SK-N-SH (cell line): ENCODE data around the gene SPTAN1. TPM values are rescaled to one million over a fixed set of nuclear protein-coding genes. Genes with fewer than 3 reads are reported as not detected.

Experiments used
- CTCF ChIA-PET: fragments of 300-600, 350-600 bp; formaldehyde crosslinking; extraction: SDS; loops from one replicate; lab custom pipeline; 2021; lab: Yijun Ruan, JAX
- POLR2A ChIA-PET: fragments of 350-600 bp; sonication (Branson Sonifier 250); formaldehyde crosslinking; extraction: SDS; loops from one replicate; lab custom pipeline; 2020; ENCODE audit warnings: antibody characterized with exemption, inconsistent platforms; lab: Yijun Ruan, JAX
- DNase-seq: peaks from one replicate; pipeline ENCODE4 v3.0.0; 2012
- H2AFZ ChIP-seq: fragments of 200-600 bp; sonication (generic); 2 replicates; pipeline ENCODE4 v1.8.1; 2016; ENCODE audit warnings: antibody characterized with exemption, mild to moderate bottlenecking, low read depth
- H3F3A ChIP-seq: fragments of 200-600 bp; sonication (generic); replicated peaks from 2 replicates; pipeline ENCODE3; 2016; ENCODE audit warnings: antibody characterized with exemption, mild to moderate bottlenecking; ENCODE audit not compliant: insufficient read depth
- H3K27ac ChIP-seq, 2 experiments: fragments of 200-500 bp in 1 of 2; fragments of 200-600 bp in 1 of 2; sonication (Bioruptor generic) in 1 of 2; sonication (generic), shearing (Covaris generic) in 1 of 2; 2 replicates each; pipeline versions ENCODE4 v1.5.1 to v1.6.1; 2014 to 2016; ENCODE audit warnings: low read depth in 2 of 2, inconsistent platforms in 1 of 2, low read length in 1 of 2, mild to moderate bottlenecking in 1 of 2, mixed read lengths in 1 of 2
- H3K27me3 ChIP-seq: fragments of 200-600 bp; sonication (generic), shearing (Covaris generic); 2 replicates; pipeline ENCODE4 v1.6.1; 2016; ENCODE audit warnings: mixed run types; ENCODE audit not compliant: insufficient read depth
- H3K36me3 ChIP-seq, 2 experiments: fragments of 200-500 bp in 1 of 2; fragments of 200-600 bp in 1 of 2; sonication (Bioruptor generic) in 1 of 2; sonication (generic) in 1 of 2; replicated peaks in 1 of 2; 2 replicates each; pipeline versions ENCODE3 to v1.5.1; 2014 to 2016; ENCODE audit warnings: low read length in 1 of 2, mild to moderate bottlenecking in 1 of 2; ENCODE audit not compliant: insufficient read depth in 2 of 2, control insufficient read depth in 1 of 2
- H3K4me1 ChIP-seq, 2 experiments: fragments of 200-500 bp in 1 of 2; fragments of 200-600 bp in 1 of 2; sonication (Bioruptor generic) in 1 of 2; sonication (generic), shearing (Covaris generic) in 1 of 2; 2 replicates each; pipeline versions ENCODE4 v1.5.1 to v1.6.1; 2014 to 2016; ENCODE audit warnings: low read depth in 1 of 2, low read length in 1 of 2, mixed run types in 1 of 2; ENCODE audit not compliant: insufficient read depth in 2 of 2, control insufficient read depth in 1 of 2
- H3K4me2 ChIP-seq: fragments of 200-600 bp; sonication (generic), shearing (Covaris generic); 2 replicates; pipeline ENCODE4 v1.6.1; 2017; ENCODE audit warnings: mixed run types
- H3K4me3 ChIP-seq, 2 experiments: fragments of 200-500 bp in 1 of 2; fragments of 200-600 bp in 1 of 2; sonication (Bioruptor generic) in 1 of 2; sonication (generic), shearing (Covaris generic) in 1 of 2; 2 replicates each; pipeline versions ENCODE4 v1.5.1 to v1.8.1; 2014 to 2016; ENCODE audit warnings: low read depth in 2 of 2, inconsistent platforms in 1 of 2, low read length in 1 of 2, mild to moderate bottlenecking in 1 of 2, mixed read lengths in 1 of 2, moderate library complexity in 1 of 2
- H3K79me2 ChIP-seq: fragments of 200-600 bp; sonication (generic); 2 replicates; pipeline ENCODE4 v1.8.1; 2017; ENCODE audit warnings: mild to moderate bottlenecking; ENCODE audit not compliant: insufficient read depth
- H3K9ac ChIP-seq: fragments of 200-600 bp; sonication (generic); 2 replicates; pipeline ENCODE4 v1.6.1; 2017; ENCODE audit warnings: mixed run types
- H3K9me2 ChIP-seq: fragments of 200-600 bp; sonication (generic); 2 replicates; pipeline ENCODE4 v1.6.1; 2017; ENCODE audit warnings: mixed run types
- H3K9me3 ChIP-seq: fragments of 200-600 bp; sonication (generic); 2 replicates; pipeline ENCODE4 v1.6.1; 2017; ENCODE audit warnings: mixed run types, mild to moderate bottlenecking, moderate library complexity
- H4K20me1 ChIP-seq: fragments of 200-600 bp; sonication (generic); 2 replicates; pipeline ENCODE4 v1.6.1; 2017; ENCODE audit warnings: mild to moderate bottlenecking, mixed run types; ENCODE audit not compliant: insufficient read depth
- ELF1 ChIP-seq: IDR thresholded peaks from 2 replicates; pipeline ENCODE4 v1.4.0; 2012
- EP300 ChIP-seq, 2 experiments: IDR thresholded peaks; 2 replicates each; pipeline versions ENCODE4 v1.4.0 to v1.6.1; 2012; ENCODE audit warnings: borderline replicate concordance in 1 of 2, low read depth in 1 of 2, low read length in 1 of 2
- EZH2phosphoT487 ChIP-seq: fragments of 200-600 bp; sonication (generic); IDR thresholded peaks from 2 replicates; pipeline ENCODE4 v1.6.1; 2017; ENCODE audit warnings: low read depth, mixed run types, mild to moderate bottlenecking, antibody characterized with exemption, moderate library complexity, borderline replicate concordance
- FOXM1 ChIP-seq: IDR thresholded peaks from 2 replicates; pipeline ENCODE4 v1.4.0; 2012; ENCODE audit warnings: low read depth, mild to moderate bottlenecking
- GATA2 ChIP-seq: sonication (generic); formaldehyde crosslinking; IDR thresholded peaks from 2 replicates; pipeline ENCODE4 v1.5.0; 2020; ENCODE audit warnings: mild to moderate bottlenecking, missing genetic modification reagents
- MEF2A ChIP-seq: IDR thresholded peaks from 2 replicates; pipeline ENCODE4 v1.4.0; 2012; ENCODE audit warnings: low read depth, borderline replicate concordance
- POLR2AphosphoS5 ChIP-seq: IDR thresholded peaks from 2 replicates; pipeline ENCODE4 v1.6.1; 2012; ENCODE audit warnings: low read depth, low read length
- RCOR1 ChIP-seq: fragments of 150-350 bp; IDR thresholded peaks from 2 replicates; pipeline ENCODE4 v1.6.1; 2017; ENCODE audit warnings: antibody characterized with exemption, low read length
- SIN3A ChIP-seq: IDR thresholded peaks from 2 replicates; pipeline ENCODE4 v1.6.1; 2012; ENCODE audit warnings: low read depth, mild to moderate bottlenecking, low read length, moderate library complexity, borderline replicate concordance
- SMC3 ChIP-seq: IDR thresholded peaks from 2 replicates; pipeline ENCODE4 v1.6.1; 2012; ENCODE audit warnings: low read depth, low read length, improper control_type of control experiment
- TEAD4 ChIP-seq: IDR thresholded peaks from 2 replicates; pipeline ENCODE4 v1.4.0; 2012; ENCODE audit warnings: mild to moderate bottlenecking, borderline replicate concordance; ENCODE audit not compliant: insufficient read depth
- WGBS: methylation state at CpG from one replicate; pipeline ENCODE4 v1.1.6; 2017; ENCODE audit warnings: low lambda C conversion rate; 5-methylcytosine and 5-hydroxymethylcytosine counted together
- polyA plus RNA-seq, 3 experiments: library from polyadenylated mRNA; depleted of rRNA; stranded (reverse); fragments of >200 nt; gene quantifications; 2 replicates each; pipeline ENCODE4 v1.2.3, GENCODE V29; 2012
- TF ChIP-seq, protein P1 (sequence below): IDR thresholded peaks from 2 replicates; pipeline ENCODE4 v1.4.0; 2012; ENCODE audit warnings: low read depth, borderline replicate concordance
- TF ChIP-seq, protein P2 (sequence below): IDR thresholded peaks from 2 replicates; pipeline ENCODE4; 2012
- TF ChIP-seq, protein P3 (sequence below): IDR thresholded peaks from 2 replicates; pipeline ENCODE4 v1.4.0; 2012; ENCODE audit warnings: low read depth, borderline replicate concordance
- TF ChIP-seq, protein P4 (sequence below): fragments of 150-350 bp; IDR thresholded peaks from 2 replicates; pipeline ENCODE4 v1.6.1; 2017; ENCODE audit warnings: antibody characterized with exemption, low read length, low read depth, borderline replicate concordance

SPTAN1 gene
- polyA plus RNA-seq, 1 of the 3 experiments (the other 2 are of a cell fraction) = 177 TPM

DNA sequence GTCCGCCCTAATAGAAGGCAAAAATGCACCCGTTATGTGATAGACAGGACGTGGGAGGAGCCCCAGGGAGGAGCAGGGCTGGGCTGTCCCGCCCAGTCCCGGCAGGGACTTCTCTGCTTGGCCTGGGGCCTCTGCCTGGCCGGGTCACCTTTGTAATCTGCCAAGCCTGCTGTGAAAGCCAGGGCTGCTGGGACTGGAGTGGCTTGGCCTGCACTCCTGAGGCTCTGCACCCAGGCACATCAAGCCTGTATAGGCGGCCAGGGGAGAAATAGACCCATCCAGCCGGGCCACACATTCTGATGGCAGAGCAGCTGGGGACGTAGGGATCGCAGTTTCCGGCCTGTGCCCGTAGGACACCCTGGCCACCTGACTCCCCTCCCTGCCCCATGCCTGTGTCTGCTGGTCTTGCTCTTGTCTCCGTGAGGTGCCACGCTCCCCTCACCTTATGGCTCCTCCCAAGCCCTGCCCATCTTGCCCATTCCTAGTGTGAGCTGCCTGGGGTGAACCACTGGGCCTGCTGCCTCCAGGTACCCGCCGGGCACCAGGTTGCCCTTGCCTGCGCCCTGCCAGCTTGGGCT is 76.2 kb downstream of the SPTAN1 start:
- Histone ChIP-seq H3K27ac (no peak overlapping the region), H3K79me2 (no peaks in the 10 kb centered on the region), H3F3A (peaks cover 26% of the 10 kb centered on the region), H3K4me1 (no peaks in the 10 kb centered on the region; a peak in 1 of 4 replicates), H4K20me1 (no peaks in the 10 kb centered on the region), H3K36me3 (peaks cover 32 to 82% of the 10 kb centered on the region in 2 experiments), H3K4me2 (no peak overlapping the region), H3K27me3 (no peaks in the 10 kb centered on the region), H3K9me2 (no peaks in the 10 kb centered on the region), H2AFZ (no peak overlapping the region), H3K4me3 (no peak overlapping the region), H3K9ac (no peak overlapping the region), H3K9me3 (no peaks in the 10 kb centered on the region)
- peak; percentile 36 for DNase-seq
- POLR2A ChIA-PET = no interaction called here
- TF ChIP-seq ELF1 = no peak
- TF ChIP-seq, protein P1, sequence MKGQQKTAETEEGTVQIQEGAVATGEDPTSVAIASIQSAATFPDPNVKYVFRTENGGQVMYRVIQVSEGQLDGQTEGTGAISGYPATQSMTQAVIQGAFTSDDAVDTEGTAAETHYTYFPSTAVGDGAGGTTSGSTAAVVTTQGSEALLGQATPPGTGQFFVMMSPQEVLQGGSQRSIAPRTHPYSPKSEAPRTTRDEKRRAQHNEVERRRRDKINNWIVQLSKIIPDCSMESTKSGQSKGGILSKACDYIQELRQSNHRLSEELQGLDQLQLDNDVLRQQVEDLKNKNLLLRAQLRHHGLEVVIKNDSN = no peak
- TF ChIP-seq GATA2 (CRISPR knock-in tag) = no peak
- TF ChIP-seq EZH2phosphoT487 = no peak
- TF ChIP-seq POLR2AphosphoS5 = no peak
- TF ChIP-seq, protein P2, sequence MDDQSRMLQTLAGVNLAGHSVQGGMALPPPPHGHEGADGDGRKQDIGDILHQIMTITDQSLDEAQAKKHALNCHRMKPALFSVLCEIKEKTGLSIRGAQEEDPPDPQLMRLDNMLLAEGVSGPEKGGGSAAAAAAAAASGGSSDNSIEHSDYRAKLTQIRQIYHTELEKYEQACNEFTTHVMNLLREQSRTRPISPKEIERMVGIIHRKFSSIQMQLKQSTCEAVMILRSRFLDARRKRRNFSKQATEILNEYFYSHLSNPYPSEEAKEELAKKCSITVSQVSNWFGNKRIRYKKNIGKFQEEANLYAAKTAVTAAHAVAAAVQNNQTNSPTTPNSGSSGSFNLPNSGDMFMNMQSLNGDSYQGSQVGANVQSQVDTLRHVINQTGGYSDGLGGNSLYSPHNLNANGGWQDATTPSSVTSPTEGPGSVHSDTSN = no peak
- no peak for TF ChIP-seq RCOR1
- TF ChIP-seq MEF2A = no peak
- TF ChIP-seq FOXM1 = no peak
- no peak for TF ChIP-seq EP300 (IDR thresholded peaks at IDR 0.05; ENCODE audit: borderline replicate concordance in 1 of 2, low read depth in 1 of 2, low read length in 1 of 2)
- TF ChIP-seq, protein P3, sequence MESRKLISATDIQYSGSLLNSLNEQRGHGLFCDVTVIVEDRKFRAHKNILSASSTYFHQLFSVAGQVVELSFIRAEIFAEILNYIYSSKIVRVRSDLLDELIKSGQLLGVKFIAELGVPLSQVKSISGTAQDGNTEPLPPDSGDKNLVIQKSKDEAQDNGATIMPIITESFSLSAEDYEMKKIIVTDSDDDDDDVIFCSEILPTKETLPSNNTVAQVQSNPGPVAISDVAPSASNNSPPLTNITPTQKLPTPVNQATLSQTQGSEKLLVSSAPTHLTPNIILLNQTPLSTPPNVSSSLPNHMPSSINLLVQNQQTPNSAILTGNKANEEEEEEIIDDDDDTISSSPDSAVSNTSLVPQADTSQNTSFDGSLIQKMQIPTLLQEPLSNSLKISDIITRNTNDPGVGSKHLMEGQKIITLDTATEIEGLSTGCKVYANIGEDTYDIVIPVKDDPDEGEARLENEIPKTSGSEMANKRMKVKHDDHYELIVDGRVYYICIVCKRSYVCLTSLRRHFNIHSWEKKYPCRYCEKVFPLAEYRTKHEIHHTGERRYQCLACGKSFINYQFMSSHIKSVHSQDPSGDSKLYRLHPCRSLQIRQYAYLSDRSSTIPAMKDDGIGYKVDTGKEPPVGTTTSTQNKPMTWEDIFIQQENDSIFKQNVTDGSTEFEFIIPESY = no peak
- no peak for TF ChIP-seq SMC3
- CTCF ChIA-PET = no interaction called here
- WGBS = 93% methylated on average over 13 of the region's 17 CpGs

- DNase-seq = peak; percentile 16
- H3K9ac ChIP-seq = no peak overlapping the region
- peaks cover 26 to 85% of the 10 kb centered on the region in 2 experiments for H3K36me3 ChIP-seq
- CTCF ChIA-PET = no interaction called here
- POLR2A ChIA-PET = no interaction called here
- peaks cover 26% of the 10 kb centered on the region for H3F3A ChIP-seq
- no peak overlapping the region for H2AFZ ChIP-seq
- H3K79me2 ChIP-seq = no peaks in the 10 kb centered on the region
- no peak overlapping the region for H3K4me3 ChIP-seq
- H4K20me1 ChIP-seq = no peaks in the 10 kb centered on the region
- no peaks in the 10 kb centered on the region for H3K9me2 ChIP-seq
- H3K4me2 ChIP-seq = no peak overlapping the region
- H3K9me3 ChIP-seq = no peaks in the 10 kb centered on the region
- WGBS = 94% methylated on average over 5 of the region's 10 CpGs
- no peak overlapping the region for H3K27ac ChIP-seq
- TF ChIP-seq, protein P4, sequence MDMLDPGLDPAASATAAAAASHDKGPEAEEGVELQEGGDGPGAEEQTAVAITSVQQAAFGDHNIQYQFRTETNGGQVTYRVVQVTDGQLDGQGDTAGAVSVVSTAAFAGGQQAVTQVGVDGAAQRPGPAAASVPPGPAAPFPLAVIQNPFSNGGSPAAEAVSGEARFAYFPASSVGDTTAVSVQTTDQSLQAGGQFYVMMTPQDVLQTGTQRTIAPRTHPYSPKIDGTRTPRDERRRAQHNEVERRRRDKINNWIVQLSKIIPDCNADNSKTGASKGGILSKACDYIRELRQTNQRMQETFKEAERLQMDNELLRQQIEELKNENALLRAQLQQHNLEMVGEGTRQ = no peak
- TF ChIP-seq SIN3A (no peak), TEAD4 (no peak), SMC3 (no peak)
- H3K4me1 ChIP-seq = no peaks in the 10 kb centered on the region; a peak in 1 of 4 replicates
- no peaks in the 10 kb centered on the region for H3K27me3 ChIP-seq
These were observed 76.7 kb downstream of the SPTAN1 start for GRCh38 chr9:128629136-128629535.
